NCI-H524 treated with DMSO at 0.1 percent for 48 hours (cell line): ENCODE measurements around the gene SEMA6A.

Experiments used
- DNase-seq: peaks from one replicate; lab custom pipeline; 2025; lab: John Stamatoyannopoulos, UW

SEMA6A gene

GRCh38 chr5:116464144-116464708 is 110.4 kb downstream of the SEMA6A start:
- DNase-seq: no peak

- DNase-seq: no peak
These were observed 112.1 kb downstream of the SEMA6A start for GRCh38 chr5:116462500-116462899.

GRCh38 chr5:116459301-116459700 is 115.3 kb downstream of the SEMA6A start:
- no peak for DNase-seq

GRCh38 chr5:116457062-116457461 is 117.6 kb downstream of the SEMA6A start:
- no peak for DNase-seq

- DNase-seq: no peak
These were observed 118.6 kb downstream of the SEMA6A start for GRCh38 chr5:116456036-116456435.

GRCh38 chr5:116455061-116455460 is 119.6 kb downstream of the SEMA6A start:
- DNase-seq: no peak

GRCh38 chr5:116454417-116454927 is 120.2 kb downstream of the SEMA6A start:
- no peak for DNase-seq

- no peak for DNase-seq
These were observed 120.6 kb downstream of the SEMA6A start for GRCh38 chr5:116453988-116454411.

GRCh38 chr5:116452774-116453368 is 121.8 kb downstream of the SEMA6A start:
- no peak for DNase-seq

GRCh38 chr5:116451905-116452450 is 122.6 kb downstream of the SEMA6A start:
- DNase-seq: no peak

GRCh38 chr5:116451066-116451465 is 123.6 kb downstream of the SEMA6A start:
- no peak for DNase-seq

GRCh38 chr5:116449458-116449857 is 125.2 kb downstream of the SEMA6A start:
- DNase-seq: no peak

GRCh38 chr5:116448870-116449427 is 125.7 kb downstream of the SEMA6A start:
- DNase-seq: no peak

- DNase-seq: no peak
These were observed 126.2 kb downstream of the SEMA6A start for GRCh38 chr5:116448450-116448849.

- DNase-seq: no peak
These were observed 128.1 kb downstream of the SEMA6A start for GRCh38 chr5:116446356-116447005.

GRCh38 chr5:116445311-116445710 is 129.3 kb downstream of the SEMA6A start:
- no peak for DNase-seq

GRCh38 chr5:116444373-116445295 is 130.0 kb downstream of the SEMA6A start:
- DNase-seq: no peak

- no peak for DNase-seq
These were observed 131.6 kb downstream of the SEMA6A start for GRCh38 chr5:116442931-116443551.

GRCh38 chr5:116442095-116442534 is 132.5 kb downstream of the SEMA6A start:
- DNase-seq: peak; percentile 67

GRCh38 chr5:116441223-116441622 is 133.4 kb downstream of the SEMA6A start:
- peak; percentile 53 for DNase-seq

- peak; percentile 93 for DNase-seq
These were observed 134.1 kb downstream of the SEMA6A start for GRCh38 chr5:116440457-116441001.
